ENCODE measurements around the gene CCDC148. TPM values are rescaled to one million over a fixed set of nuclear protein-coding genes. Genes with fewer than 3 reads are reported as not detected.
"Not testable (repeated sequence)": the region's sequence is repeated elsewhere in the genome, so short reads cannot be mapped to it uniquely, and the experiment has no call there.

Gene CCDC148
- total and polyA plus RNA-seq, 4 donors = 0.02 to 0.42 (median 0.31) TPM

DNA sequence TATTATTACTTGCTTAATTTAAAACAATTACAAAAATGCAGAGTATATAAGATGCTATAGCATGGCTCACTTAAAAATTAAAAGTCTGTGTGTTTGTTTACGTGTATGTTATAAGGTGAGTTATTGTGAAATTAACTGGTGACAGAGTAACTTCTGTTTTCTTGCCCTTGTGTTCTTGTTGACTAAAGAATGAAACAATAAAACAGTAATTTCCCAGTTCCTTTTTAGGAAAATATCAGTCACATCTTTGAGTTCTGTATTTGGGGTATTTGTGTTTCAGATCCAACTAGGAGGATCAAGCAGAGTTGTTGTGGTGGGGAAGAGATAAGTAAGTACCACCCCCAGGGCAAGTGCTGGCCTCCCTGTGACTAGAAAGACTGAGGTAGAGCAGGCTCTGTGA is 143.6 kb downstream of the CCDC148 start:
- Histone ChIP-seq H3K27ac (ENCODE audit: low read depth in 1 of 2, low read length in 2 of 2) (no peak overlapping the region), H3K27me3 (ENCODE audit: control insufficient read depth in 4 of 4, insufficient read depth in 4 of 4, low read length in 3 of 4) (no peaks in the 10 kb centered on the region), H3K9ac (ENCODE audit: low read depth in 1 of 2, low read length in 2 of 2) (no peak overlapping the region), H3K4me1 (ENCODE audit: control insufficient read depth in 4 of 4, insufficient read depth in 4 of 4, low read length in 3 of 4) (no peaks in the 10 kb centered on the region), H3K9me3 (ENCODE audit: control insufficient read depth in 4 of 4, low read length in 3 of 4) (no peaks in the 10 kb centered on the region), H3K4me3 (ENCODE audit: low read depth in 1 of 3, low read length in 3 of 3) (no peak overlapping the region), H3K36me3 (ENCODE audit: control insufficient read depth in 4 of 4, insufficient read depth in 3 of 4, low read depth in 1 of 4, low read length in 3 of 4) (no peaks in the 10 kb centered on the region)
- no peak for DNase-seq (ENCODE audit: low spot score)
- WGBS = 86% methylated on average over 1 of the region's 1 CpG
- TF ChIP-seq RXRA (IDR thresholded peaks at IDR 0.05) = no peak
- TF ChIP-seq EGR1 (IDR thresholded peaks at IDR 0.05; ENCODE audit: low read depth in 2 of 2) = no peak
- TF ChIP-seq NR2F2 (IDR thresholded peaks at IDR 0.05) = no peak
- TF ChIP-seq GABPA (IDR thresholded peaks at IDR 0.05 in 1 of 2, conservative IDR thresholded peaks at IDR 0.05 in 1 of 2) = no peak
- TF ChIP-seq REST (IDR thresholded peaks at IDR 0.05) = no peak
- no peak for TF ChIP-seq FOXA2 (IDR thresholded peaks at IDR 0.05)
- no peak for TF ChIP-seq RAD21 (IDR thresholded peaks at IDR 0.05)
- no peak for TF ChIP-seq TAF1 (conservative IDR thresholded peaks at IDR 0.05)
- no peak for TF ChIP-seq JUND (IDR thresholded peaks at IDR 0.05)
- TF ChIP-seq, protein P1, sequence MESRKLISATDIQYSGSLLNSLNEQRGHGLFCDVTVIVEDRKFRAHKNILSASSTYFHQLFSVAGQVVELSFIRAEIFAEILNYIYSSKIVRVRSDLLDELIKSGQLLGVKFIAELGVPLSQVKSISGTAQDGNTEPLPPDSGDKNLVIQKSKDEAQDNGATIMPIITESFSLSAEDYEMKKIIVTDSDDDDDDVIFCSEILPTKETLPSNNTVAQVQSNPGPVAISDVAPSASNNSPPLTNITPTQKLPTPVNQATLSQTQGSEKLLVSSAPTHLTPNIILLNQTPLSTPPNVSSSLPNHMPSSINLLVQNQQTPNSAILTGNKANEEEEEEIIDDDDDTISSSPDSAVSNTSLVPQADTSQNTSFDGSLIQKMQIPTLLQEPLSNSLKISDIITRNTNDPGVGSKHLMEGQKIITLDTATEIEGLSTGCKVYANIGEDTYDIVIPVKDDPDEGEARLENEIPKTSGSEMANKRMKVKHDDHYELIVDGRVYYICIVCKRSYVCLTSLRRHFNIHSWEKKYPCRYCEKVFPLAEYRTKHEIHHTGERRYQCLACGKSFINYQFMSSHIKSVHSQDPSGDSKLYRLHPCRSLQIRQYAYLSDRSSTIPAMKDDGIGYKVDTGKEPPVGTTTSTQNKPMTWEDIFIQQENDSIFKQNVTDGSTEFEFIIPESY (IDR thresholded peaks at IDR 0.05) = no peak
- TF ChIP-seq, protein P2, sequence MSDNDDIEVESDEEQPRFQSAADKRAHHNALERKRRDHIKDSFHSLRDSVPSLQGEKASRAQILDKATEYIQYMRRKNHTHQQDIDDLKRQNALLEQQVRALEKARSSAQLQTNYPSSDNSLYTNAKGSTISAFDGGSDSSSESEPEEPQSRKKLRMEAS (IDR thresholded peaks at IDR 0.05) = no peak
- TF ChIP-seq, protein P3, sequence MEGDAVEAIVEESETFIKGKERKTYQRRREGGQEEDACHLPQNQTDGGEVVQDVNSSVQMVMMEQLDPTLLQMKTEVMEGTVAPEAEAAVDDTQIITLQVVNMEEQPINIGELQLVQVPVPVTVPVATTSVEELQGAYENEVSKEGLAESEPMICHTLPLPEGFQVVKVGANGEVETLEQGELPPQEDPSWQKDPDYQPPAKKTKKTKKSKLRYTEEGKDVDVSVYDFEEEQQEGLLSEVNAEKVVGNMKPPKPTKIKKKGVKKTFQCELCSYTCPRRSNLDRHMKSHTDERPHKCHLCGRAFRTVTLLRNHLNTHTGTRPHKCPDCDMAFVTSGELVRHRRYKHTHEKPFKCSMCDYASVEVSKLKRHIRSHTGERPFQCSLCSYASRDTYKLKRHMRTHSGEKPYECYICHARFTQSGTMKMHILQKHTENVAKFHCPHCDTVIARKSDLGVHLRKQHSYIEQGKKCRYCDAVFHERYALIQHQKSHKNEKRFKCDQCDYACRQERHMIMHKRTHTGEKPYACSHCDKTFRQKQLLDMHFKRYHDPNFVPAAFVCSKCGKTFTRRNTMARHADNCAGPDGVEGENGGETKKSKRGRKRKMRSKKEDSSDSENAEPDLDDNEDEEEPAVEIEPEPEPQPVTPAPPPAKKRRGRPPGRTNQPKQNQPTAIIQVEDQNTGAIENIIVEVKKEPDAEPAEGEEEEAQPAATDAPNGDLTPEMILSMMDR (IDR thresholded peaks at IDR 0.05; ENCODE audit: low read depth, low read length, missing input control) = no peak
- no peak for TF ChIP-seq HNF4G (IDR thresholded peaks at IDR 0.05)
- TF ChIP-seq HNF4A (conservative IDR thresholded peaks at IDR 0.05) = no peak
- no peak for TF ChIP-seq YY1 (IDR thresholded peaks at IDR 0.05)
- TF ChIP-seq, protein P4, sequence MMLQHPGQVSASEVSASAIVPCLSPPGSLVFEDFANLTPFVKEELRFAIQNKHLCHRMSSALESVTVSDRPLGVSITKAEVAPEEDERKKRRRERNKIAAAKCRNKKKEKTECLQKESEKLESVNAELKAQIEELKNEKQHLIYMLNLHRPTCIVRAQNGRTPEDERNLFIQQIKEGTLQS (IDR thresholded peaks at IDR 0.05) = no peak

DNA sequence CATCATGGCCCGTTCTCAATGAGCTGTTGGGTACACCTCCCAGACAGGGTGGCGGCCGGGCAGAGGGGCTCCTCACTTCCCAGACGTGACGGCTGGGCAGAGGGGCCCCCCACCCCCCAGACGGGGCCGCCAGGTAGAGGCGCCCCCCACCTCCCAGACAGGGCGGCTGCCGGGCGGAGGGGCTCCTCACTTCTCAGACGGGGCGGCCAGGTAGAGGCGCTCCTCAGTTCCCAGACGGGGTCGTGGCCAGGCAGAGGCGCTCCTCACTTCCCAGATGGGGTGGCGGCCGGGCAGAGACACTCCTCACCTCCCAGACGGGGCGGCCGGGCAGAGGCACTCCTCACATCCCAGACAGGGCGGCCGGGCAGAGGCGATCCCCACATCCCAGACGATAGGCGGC is 146.1 kb downstream of the CCDC148 start:
- H3K4me1 ChIP-seq (ENCODE audit: control insufficient read depth in 4 of 4, insufficient read depth in 4 of 4, low read length in 3 of 4); H3K27me3 ChIP-seq (ENCODE audit: control insufficient read depth in 4 of 4, insufficient read depth in 4 of 4, low read length in 3 of 4); H3K9me3 ChIP-seq (ENCODE audit: control insufficient read depth in 4 of 4, low read length in 3 of 4); H3K9ac ChIP-seq (ENCODE audit: low read depth in 1 of 2, low read length in 2 of 2); H3K27ac ChIP-seq (ENCODE audit: low read depth in 1 of 2, low read length in 2 of 2); H3K4me3 ChIP-seq (ENCODE audit: low read depth in 1 of 3, low read length in 3 of 3); DNase-seq (ENCODE audit: low spot score); H3K36me3 ChIP-seq (ENCODE audit: control insufficient read depth in 4 of 4, insufficient read depth in 3 of 4, low read depth in 1 of 4, low read length in 3 of 4): not testable (repeated sequence)
- WGBS = 98% methylated on average over 27 of the region's 27 CpGs
